Colon (tissue), 2 donors: ENCODE data around the gene CXCR4.
"Not testable (repeated sequence)": the region's sequence is repeated elsewhere in the genome, so short reads cannot be mapped to it uniquely, and the experiment has no call there.

Experiments
- FAIRE-seq: peaks from 2 replicates; lab custom pipeline; 2012; peaks lifted over from hg19 to GRCh38; lab: Jason Lieb, UNC
- donor health status: control.
- donor health status: control.

CXCR4 gene

GRCh38 chr2:136072621-136073020 is 45.3 kb downstream of the CXCR4 start:
- FAIRE-seq = no peak

GRCh38 chr2:136071887-136072286 is 46.1 kb downstream of the CXCR4 start:
- not testable (repeated sequence) for FAIRE-seq

DNA sequence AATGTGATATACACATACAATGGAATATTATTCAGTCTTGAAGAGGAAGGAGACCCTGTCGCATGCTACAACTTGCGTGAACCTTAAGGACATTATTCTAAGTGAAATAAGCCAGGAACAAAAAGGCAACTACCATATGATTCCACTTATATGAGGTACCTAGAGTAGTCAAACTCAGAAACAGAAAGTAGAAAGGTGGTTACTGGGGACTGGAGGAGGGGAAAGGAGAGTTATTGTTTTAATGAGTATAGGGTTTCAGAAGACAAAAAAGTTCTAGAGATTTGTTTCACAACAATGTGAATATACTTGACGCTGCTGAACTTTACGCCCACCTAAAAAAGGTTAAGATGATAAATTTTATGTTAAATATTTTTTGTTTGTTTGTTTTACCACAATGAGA is 47.0 kb downstream of the CXCR4 start:
- no peak for FAIRE-seq

- FAIRE-seq = no peak
These were observed 48.2 kb downstream of the CXCR4 start for GRCh38 chr2:136069773-136070172.

DNA sequence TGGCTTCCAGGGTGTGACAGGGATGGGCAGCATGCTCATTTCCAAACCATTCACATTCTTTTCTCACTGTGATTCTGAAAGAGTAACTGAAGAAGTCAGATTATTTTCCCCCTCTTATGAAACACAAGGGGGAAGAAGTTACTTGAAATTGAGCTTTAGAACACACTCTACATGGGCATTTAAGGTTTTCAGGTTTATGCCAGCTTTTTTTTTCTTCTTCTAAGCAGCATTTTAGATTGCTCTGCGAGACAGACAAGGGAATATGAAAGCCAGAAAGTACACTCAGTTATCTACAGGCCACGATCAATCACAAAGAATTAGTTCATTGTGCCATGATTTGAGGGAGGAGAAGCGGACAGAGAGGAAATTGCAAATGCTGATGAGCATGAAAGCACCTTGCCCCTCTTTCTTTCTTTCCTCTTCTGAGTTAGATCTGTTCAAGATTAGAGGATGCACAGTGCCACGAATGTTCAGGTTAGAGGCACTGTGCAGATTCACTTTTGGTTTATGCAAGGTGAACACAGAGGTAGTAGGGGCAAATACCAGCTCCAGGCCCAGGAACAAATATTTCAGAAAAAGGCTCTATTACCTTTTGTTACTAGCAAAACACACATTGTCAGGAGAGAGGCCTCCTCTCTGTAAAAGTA is 49.2 kb downstream of the CXCR4 start:
- no peak for FAIRE-seq

DNA sequence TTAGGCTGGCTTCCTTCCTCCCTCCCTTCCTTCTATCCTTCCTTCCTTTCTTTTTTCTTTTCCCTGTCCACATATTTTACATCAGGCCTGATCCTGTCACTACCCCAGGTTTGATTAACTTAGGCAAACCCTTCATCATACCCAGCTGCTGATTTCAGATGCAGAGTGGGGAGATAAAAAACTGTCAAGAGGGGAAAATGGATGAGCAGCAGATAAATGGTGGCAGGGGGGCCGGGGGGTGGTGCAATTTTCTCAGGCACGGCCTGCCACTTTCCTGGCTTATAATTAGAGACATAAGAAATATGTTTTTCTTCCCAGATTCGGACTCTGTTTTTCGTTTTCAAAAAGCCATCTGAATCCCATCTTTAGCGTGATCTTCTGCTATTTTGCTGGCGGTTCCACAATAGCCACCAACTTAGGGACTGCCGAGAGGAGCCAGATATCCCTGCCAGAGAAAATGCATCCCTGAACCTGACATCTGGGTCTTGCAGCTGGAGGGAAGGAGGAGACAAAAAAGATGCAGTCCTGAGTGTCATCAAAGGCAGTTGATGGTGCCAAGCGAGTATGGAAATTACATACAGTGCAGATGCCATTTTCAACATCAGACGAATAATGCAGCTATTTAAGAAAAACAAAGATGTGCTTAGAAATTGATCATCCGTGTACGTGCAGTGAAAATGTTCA is 49.9 kb downstream of the CXCR4 start:
- FAIRE-seq = no peak

- FAIRE-seq = no peak
These were observed 50.5 kb downstream of the CXCR4 start for GRCh38 chr2:136067459-136067858.

DNA sequence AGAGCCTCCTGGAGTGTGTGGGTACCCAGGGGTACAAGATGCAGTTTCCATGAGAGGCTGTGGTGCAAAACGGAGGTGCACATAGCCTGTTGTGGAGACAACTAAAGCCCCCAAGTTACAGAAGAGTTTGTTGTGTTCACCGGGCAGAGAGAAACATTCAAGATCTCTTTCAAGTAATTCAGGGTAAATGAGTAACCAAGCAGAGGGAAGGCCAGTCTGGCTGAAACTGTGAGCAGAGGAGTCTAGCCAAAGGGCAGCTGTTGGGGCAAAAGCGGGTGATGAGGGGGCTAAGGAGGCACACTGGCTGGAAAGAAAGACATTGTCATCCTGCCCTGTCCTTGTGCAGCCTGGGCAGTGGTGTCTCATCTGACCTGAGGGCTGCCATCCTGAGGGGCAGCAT is 52.0 kb downstream of the CXCR4 start:
- no peak for FAIRE-seq

DNA sequence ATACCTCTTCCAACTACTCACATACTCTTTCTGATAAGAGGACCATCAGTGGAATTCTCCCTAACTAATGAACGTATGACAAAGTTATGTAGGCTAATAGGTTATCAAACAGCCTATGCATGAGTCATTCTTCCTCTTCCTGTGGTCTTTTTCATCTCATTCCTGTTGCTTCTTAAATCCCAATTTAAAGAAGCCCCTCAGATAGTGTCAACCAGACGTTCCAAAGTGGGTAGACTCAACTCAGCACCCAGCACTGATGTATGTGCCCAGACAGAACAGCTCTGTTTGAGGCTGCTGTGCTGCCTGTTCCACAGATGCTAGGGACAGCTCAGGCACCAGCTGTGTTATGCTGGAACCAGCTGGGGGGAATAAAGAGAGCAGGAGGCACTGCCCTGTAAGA is 52.6 kb downstream of the CXCR4 start:
- no peak for FAIRE-seq
